OCI-LY3 (cell line): ENCODE data around the gene ARL4D.

Source experiments
- EZH2phosphoT487 ChIP-seq: fragments of 200-600 bp; shearing (Covaris generic); IDR thresholded peaks from 2 replicates; pipeline ENCODE4 v1.6.1; 2018; ENCODE audit warnings: antibody characterized with exemption, mixed run types, low read depth
- TF ChIP-seq, protein P1 (sequence below): fragments of 200-600, 300-600 bp; sonication (generic); IDR thresholded peaks from 2 replicates; pipeline ENCODE4 v1.5.1; 2014; ENCODE audit warnings: antibody characterized with exemption, low read length, low read depth

- no peak for TF ChIP-seq EZH2phosphoT487
- TF ChIP-seq, protein P1, sequence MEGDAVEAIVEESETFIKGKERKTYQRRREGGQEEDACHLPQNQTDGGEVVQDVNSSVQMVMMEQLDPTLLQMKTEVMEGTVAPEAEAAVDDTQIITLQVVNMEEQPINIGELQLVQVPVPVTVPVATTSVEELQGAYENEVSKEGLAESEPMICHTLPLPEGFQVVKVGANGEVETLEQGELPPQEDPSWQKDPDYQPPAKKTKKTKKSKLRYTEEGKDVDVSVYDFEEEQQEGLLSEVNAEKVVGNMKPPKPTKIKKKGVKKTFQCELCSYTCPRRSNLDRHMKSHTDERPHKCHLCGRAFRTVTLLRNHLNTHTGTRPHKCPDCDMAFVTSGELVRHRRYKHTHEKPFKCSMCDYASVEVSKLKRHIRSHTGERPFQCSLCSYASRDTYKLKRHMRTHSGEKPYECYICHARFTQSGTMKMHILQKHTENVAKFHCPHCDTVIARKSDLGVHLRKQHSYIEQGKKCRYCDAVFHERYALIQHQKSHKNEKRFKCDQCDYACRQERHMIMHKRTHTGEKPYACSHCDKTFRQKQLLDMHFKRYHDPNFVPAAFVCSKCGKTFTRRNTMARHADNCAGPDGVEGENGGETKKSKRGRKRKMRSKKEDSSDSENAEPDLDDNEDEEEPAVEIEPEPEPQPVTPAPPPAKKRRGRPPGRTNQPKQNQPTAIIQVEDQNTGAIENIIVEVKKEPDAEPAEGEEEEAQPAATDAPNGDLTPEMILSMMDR: no peak
Observed at GRCh38 chr17:43377056-43377810, 21.6 kb upstream of the ARL4D start.
